Measurements from ENCODE around the gene ADAM17.
"Not testable (repeated sequence)": the region's sequence is repeated elsewhere in the genome, so short reads cannot be mapped to it uniquely, and the experiment has no call there.

Gene ADAM17

DNA sequence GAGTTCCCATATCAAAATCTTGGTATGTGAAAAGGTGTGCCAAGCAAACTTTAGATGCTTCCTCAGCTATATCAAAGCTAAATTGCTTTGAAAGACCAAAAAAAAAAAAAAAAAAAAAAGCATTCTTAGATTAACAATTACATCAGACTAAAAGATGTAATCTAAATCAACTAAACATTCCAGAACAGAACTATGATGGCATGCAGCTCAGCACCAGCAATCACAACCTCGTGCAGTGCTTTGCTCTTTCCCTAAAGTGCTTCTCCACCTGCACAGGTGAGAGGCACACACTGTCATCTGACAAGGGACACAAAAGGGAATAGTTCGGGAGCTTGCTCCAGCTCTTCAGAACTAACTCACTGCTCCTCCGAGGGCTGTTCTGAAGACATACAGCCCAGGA, 37.5 kb downstream of the ADAM17 start:
- DNase-seq: no peak

DNA sequence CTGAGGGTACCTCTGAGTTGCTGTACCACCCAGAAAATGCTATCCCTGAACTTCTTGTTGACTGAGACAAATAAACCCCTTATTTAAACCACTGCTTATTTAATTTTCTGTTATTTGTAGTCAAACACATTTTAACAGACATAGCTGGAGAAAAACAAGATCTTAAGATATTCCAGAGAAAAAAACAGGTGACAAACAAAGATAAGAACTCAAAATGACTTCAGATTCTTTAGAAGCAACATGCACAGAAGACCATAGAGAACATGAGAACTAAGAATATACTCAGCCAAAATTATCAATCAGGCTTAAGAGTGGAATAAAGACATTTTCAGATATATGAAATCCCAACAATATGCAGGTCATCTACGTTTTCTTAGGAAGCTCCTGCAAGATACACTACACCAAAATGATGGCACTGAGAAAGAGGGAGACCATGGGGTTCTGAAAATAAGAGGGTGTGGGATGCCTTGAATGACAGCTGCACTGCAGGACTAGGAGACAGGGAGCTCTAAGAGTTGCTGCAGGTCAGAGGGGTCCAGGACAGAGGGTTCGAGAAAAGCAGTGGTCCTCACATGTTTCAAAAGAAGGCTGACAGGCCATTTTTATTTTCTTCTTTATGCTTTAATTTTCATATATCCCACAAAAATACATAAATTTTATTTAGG, 38.4 kb downstream of the ADAM17 start:
- DNase-seq: no peak

DNA sequence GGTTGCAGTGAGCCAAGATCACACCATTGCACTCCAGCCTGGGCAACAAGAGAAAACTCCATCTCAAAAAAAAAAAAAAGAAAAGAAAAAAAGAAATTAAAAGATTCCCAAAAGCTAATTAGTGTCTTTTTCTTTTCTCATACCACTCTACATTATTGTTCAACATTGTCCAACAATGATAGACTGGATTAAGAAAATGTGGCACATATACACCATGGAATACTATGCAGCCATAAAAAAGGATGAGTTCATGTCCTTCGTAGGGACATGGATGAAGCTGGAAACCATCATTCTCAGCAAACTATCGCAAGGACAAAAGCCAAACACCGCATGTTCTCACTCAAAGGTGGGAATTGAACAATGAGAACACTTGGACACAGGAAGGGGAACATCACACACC, 41.7 kb downstream of the ADAM17 start:
- DNase-seq: not testable (repeated sequence)

DNA sequence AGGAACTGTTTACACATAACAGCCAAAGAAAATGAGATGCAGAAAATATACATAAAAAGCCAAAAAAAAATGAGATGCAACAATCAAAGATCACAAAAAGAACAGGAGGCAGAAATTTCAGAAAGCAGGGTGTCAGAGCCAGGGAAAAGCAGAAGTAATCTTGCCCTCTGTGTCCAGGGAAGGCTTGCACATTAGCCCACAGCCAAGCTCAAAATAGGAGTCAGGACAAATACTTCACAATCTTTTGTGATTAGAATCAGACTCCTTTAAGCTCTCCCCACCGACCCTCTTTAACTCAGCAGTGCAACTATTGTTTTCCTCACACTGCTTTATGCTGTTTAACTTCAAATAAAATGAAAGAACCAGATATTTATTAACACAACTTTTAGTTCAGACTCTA, 46.7 kb downstream of the ADAM17 start:
- DNase-seq: no peak

DNA sequence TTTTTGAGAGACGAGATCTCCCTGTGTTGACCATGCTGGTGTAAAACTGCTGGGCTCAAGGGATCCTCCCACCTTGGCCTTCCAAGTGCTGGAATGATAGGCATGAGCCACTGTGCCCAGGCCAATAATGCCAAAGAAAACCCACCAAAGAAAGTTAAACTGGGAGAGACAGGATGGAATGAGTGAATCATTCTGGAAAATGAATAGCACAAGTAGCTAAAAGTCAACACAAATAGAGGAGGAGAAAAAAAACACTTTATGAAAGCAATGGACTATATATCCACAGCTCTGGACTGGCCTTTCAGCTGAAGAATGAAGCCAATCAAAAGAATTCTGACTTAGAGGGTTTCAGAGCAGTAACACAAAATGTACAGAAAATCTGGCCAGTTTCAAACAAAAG, 57.4 kb downstream of the ADAM17 start:
- no peak for DNase-seq

DNA sequence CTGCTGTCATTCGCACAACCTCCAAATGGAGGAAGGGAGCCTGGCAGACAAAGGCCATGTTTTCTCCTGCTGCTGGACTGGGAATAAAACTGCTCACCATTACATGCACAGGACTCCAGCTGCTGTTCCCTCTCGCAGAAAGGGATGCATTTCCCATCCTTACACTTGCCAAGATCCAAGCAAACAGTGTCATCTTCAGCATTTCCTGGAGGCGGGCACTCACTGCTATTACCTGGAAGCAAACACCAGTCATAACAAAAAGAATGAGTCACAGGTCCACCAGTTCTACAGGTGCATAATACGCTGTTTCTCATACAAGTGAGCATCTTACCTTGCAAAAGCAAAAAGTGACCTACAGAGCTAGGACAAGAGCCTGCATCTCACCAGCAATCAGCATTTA, 58.6 kb downstream of the ADAM17 start:
- peak; percentile 12 for DNase-seq

DNA sequence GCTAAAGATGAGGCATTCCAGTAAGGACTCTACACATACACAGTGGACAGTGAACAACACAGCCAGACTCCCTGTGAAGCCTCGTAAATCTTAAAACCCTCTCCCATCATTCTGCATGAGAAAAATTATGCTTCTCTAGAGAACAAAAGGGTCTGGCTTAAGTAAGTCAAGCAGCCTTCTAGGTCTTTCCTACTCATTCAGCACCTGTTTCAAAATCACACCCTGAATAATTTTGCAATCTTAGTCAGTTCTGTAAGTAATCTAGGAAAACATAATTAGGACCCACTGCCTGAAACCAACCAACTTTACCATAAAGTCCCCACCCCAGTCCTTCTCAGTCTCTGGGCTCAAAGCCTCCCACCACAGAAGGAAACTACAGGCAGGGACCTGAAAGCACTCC, 61.5 kb downstream of the ADAM17 start:
- DNase-seq: no peak

DNA sequence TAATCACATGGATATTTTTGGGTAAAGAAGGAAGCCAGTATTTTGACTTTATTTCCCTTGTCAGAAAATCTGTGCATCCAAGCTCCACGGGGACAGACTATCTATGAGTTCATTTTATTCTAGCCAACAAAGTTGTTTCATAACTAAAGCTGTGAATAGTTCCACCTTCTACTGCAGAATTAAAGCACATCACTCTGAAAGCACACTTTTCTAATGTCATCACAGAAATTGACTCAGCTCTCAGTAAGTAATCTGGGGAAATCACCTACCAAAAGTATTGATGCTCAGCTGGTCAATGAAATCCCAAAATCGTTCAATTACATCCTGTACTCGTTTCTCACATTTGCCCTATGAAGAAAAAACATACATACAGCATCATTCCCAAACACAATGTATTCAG, 62.2 kb downstream of the ADAM17 start:
- no peak for DNase-seq

DNA sequence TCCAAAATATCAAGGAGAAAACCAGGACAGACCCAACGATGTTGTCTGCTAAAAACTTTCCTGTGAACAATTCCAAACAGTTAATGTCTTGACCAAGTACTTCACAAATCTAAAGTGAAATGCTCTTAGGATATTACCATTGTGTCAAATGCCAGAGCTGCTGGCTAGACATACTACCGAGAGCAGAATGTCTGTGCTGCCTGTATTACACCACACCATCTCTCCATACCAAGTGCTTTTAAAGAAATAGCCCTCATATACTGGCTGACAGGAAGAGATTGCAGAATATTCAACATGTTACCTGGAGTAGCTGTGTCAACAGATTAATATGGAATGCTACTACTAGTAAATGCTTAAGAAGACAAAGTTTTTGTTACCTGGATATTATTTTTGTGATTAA, 62.7 kb downstream of the ADAM17 start:
- DNase-seq: no peak

DNA sequence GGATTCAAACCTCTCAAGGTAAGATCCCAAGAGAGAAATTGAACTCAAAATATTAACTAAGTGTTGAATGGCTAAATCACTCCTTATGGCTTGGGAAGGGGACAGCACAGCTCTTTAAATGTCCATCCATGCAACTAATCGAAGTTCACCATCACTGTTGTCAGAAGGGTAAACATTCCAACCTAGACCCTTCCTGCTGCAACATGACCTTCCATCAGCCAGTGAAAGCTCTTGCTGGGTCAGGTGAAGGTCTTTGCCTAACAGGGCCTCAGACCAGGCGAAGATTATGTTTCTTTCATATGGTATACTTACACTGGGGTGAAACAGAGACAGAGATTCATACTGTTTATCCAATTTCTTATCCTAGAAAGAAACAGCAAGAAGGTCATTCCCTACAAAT, 64.8 kb downstream of the ADAM17 start:
- DNase-seq: no peak

DNA sequence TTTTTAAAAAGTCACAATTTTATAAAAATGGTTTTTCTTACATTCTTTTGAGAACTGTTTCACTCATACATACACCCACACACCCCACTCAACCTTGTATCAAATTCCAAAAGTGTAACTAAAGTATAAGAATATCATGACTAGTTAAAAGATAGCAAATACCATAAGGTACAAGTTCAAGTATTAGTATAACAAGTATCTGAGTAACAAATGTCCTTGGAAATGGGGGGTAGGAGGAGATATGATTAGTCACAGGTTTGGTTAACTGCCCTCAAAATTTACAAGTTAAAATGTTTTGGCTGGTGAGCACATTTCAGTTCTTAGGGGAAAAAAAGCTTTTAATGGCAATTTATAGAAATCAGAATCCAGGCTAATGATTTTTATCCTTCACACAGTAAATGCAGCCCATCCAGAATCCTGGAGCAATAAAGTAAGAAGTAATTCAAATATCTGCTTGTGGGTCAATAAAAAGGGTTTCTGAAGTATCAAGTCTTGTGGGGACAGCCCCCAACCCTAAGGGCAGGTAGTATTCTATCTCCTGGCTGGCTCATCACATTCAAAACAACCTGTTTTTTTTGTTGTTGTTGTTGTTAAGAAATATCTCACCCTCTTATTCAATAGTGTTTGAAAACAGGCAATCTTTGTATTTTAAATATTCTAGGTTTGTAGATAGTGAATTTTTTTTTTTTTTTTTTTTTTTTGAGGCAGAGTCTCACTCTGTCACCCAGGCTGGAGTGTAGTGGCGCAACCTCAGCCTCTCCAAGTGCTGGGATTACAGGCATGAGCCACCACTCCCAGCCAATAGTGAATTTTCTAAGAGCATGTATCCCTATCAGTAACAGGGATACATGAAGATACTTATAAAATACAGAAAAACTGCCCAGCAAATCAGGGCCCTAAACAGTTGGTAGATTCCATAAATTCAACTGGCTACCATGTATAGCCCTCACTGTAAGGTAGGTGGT, 66.8 kb downstream of the ADAM17 start:
- DNase-seq: no peak

DNA sequence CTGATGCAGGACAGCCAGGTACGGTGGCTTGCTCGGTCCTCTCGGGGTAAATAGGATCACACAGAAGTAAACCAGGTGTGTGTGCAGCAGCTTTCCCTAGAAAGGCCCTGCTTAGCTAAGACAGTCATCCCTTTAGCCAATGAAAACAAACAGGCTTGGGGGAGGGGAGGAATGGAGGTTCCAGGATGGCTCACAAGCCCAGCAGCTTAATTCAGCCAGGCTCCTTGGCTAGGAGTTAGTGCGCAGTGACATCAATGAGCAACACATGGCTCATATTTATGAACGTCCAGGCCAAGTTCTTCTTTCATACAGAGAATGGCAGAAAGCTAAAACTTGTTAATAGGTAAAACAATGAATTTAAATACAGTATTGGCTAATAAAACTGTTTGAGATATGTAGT, 71.1 kb downstream of the ADAM17 start:
- no peak for DNase-seq

DNA sequence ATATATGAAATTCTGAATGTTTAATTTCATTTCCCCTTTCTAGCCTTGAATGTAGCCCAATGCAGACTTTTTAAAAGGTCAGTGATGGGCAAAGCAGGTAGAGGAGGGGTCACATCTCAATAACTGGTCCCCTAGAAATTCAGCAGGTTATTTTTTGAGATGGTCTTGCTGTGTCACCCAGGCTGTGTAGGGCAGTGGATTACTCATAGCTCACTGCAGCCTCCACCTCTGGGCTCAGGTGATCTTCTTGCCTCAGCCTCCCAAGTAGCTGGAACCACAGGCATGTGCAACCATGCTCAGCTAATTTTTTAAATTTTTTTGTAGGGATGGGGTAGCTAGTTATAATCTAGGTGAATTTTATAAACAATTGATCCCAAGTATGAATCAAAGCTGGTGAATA, 72.5 kb downstream of the ADAM17 start:
- DNase-seq: no peak

DNA sequence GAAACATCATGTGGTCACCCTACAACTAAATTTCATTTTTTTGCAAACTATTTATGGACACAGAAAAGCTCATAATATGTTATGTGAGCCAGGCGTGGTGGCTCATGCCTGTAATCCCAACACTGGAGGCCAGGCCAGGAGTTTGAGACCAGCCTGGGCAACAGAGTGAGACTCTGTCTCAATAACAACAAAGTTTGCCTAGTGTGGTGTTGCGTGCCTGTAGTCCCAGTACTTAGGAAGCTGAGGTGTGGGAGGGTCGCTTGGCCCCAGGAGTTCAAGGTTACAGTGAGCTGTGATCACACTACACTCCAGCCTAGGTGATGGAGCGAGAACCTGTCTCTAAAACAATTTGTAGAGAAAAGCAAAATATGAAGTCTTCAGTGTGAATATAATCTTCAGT, 75.5 kb downstream of the ADAM17 start:
- DNase-seq: no peak

DNA sequence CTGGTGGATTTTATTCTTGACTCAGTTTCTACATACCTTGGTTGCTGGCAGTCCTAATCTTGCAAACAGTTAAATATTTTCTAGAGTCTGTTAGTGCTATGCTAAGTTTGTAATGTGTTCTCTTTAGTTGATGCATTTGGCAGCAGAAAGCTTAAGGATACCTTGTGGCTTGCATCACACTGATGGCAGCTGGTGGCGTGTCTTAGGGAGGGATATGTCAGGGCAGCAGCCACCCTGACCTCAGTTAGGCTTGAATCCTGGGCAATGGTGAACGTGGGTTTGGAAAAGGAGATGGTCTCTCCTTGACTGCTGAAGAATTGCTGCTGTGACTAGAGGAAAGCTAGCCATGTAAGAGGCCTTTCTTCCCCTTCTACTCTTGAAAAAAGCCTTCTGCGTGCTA, 77.1 kb downstream of the ADAM17 start:
- no peak for DNase-seq

DNA sequence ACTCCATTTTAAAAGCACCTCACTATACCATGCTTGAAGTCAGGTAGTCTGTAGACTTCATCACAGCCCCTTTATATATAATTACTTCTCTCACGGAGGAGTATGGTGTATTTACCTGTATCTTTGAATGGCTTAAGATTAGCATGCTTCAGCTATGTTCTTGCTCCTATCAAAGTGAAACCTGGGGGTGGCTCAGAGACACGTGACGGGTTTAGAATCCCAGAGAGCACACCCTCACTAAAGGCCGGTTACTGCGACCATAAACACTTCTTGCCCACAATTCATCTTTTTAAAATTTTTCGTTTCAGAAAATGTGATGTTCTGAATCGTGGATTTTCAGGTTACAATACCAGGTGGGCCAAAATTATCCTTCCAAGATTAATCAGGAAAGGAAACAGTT, 77.7 kb downstream of the ADAM17 start:
- no peak for DNase-seq

DNA sequence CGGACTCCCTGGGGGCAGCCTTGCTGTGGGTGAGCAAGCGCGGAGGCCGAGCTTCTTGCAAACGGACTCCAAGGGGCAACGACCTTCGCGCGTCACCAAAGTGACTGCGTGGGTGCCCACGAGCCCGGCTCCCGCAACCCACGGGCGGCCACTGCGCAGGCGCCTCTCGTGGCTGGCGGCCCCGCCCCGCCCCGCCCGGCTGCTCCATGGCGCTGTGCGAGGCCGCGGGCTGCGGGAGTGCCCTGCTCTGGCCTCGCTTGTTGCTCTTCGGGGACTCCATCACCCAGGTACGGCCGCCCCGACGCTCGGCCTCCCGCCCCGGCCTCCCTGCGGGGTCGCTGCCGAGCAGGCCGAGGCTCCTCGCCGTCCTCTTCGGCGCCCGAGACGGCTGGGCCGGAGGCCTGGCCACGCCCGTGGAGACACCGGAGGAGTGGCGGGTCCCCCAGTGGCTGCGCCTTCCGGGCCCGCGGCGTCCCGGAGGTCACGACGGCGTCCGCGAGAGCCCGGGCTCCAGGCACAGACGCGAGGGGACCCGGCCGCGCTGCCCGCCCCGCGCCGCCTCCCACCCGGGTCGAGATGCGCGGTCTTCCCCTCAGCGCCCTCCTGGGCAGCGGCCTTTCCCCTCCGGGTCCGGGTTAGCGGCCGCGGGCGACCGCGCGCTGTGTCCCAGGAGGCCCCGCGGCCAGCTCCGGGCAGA, 81.1 kb downstream of the ADAM17 start, which contains the start of gene IAH1:
Gene IAH1 (plus strand): TSS at position 191 of the 697 bp plus-strand sequence. CDS start 16 bp downstream, at position 207.
- peak; percentile 65 for DNase-seq

DNA sequence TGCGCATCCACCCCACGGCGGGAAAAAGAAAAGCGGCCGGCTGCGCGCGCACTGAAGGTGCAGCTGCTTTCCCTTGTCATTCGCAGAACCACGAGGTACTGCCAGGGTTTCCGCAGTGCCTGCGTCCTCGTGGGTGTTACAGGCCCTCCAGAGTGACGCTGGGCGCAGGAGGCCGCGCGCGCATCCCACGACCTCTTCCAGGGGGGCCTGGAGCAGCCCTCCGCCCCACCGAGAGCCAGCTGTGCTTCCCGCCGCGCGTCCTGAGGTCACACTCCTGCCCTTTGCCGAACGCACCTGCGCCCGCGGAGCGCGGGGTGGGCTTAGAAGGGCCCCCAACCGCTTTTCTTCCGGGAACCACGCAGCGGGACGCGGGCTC, 81.7 kb downstream of the ADAM17 start:
- DNase-seq: no peak

DNA sequence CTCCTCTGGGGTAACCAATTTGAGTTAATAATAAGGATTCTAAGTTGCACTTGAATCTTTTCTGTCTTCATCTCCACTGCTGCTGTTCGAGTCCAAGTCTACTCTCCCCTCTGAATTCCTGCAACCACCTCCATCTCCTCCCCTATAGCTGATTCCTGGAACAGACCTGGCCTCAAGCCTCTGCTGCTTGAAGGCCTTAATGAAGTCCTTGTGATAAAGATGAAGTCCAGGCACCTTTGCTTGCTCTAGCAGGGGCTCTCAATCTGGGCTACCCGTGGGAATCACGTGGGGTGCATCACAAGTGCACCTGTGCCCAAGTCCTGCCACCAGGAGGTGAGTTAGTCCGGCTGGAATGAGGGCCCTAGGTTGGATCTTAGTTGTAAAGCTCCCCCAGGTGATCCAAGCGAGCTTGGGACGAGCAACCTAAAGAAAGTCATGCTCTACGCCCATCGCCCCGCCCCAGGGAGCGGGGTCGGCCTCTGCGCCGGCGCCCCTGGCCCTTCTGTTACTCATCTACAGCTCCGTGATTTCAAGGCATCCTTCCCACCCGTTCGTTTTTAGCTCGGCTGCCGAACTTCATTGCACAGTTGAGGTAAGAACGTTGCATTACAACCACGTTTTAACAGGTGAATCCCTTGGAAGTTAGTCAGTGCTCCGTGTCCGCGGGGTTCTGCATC, 82.2 kb downstream of the ADAM17 start:
- no peak for DNase-seq

DNA sequence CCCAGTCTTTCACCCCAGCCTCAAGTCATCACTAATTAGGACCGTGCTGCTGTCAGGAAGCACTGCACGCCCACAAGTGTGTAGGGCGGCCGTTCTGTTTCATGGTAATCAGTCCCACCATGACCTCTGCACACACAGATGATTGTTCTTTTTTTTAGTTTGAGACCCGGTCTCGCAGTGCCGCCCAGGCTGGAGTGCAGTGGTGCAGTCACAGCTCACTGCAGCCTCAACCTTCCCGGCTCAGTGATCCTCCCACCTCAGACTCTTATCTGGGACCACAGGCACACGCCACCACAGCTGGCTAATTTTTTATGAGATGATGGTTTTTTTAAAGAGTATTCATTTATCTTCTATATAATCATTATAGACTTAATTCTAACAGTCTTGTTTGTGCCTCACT, 83.1 kb downstream of the ADAM17 start:
- no peak for DNase-seq

DNA sequence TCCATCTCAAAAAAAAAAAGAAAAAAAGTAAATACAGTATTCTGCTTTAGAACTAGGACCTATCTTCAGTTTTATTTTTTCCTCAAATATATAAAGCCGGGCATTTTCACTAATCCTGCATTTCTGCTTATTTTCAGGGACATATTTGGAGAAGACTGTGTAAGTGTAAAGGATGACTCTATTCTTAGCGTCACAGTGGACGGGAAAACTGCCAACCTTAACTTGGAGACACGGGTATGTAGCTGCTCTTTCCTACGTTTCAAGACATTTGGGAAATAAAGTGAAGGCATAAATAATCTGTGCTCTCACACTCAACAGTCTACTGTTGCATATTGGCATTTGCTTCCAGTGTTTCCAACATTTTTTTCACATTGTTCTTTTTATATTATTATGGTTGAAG, 84.4 kb downstream of the ADAM17 start:
- DNase-seq: no peak

DNA sequence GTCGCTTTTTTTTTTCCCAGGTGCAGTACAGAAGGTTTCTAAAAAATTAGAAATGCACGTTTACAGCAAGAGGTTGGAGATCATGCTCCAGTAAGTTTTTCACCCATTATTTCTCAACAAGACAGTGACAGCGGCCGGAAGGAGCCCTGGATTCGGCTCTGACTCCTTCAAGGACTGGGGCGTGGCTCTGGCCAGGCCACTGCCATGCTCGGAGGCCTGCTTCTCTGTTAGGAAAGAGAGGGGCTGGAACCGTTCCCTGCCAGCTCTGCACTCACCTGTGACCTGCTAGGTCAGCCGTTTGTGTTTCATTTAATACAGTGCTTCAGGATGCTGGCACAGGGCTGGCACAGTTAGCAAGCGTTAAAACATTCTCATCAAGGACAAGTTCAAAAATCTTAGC, 87.9 kb downstream of the ADAM17 start:
- no peak for DNase-seq

DNA sequence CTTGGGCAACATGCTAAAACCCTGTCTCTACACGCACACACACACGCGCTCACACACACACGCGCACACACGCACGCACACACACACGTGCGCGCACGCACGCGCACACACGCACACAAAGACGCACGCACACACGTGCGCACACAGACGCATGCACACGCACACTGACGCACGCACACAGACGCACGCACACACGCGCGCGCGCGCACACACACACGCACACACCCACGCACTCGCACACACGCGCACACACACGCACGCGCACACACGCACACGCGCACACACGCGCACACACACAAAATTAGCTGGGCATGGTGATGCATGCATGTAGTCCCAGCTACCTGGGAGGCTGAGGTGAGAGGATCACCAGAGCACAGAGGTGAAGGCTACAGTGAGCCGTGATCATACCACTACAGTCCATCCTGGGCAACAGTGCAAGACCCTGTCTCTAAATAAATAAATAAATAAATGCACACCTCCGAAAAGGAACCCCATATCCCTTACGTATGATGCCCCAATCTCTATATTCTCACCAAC, 89.4 kb downstream of the ADAM17 start:
- DNase-seq: no peak

All from NCI-H146 (cell line).